Stimulated activated CD4-positive, alpha-beta T cell treated with anti-CD3 and anti-CD28 coated beads, Interleukin-12 subunit alpha, Interleukin-12 subunit beta, amount 100 ng/mL, for 48 hours (primary cell): ENCODE data around the gene STRIP1.
"Not testable (repeated sequence)": the region's sequence is repeated elsewhere in the genome, so short reads cannot be mapped to it uniquely, and the experiment has no call there.

ENCODE experiments used
- DNase-seq, 3 donors: peaks; one replicate each; pipeline ENCODE4 v3.0.0-alpha.2; 2020; ENCODE audit warnings: low read depth in 2 of 3, low spot score in 1 of 3

Gene STRIP1

GRCh38 chr1:110067893-110068645 lies 33.6 kb downstream of the STRIP1 start:
- no peak for DNase-seq

DNA sequence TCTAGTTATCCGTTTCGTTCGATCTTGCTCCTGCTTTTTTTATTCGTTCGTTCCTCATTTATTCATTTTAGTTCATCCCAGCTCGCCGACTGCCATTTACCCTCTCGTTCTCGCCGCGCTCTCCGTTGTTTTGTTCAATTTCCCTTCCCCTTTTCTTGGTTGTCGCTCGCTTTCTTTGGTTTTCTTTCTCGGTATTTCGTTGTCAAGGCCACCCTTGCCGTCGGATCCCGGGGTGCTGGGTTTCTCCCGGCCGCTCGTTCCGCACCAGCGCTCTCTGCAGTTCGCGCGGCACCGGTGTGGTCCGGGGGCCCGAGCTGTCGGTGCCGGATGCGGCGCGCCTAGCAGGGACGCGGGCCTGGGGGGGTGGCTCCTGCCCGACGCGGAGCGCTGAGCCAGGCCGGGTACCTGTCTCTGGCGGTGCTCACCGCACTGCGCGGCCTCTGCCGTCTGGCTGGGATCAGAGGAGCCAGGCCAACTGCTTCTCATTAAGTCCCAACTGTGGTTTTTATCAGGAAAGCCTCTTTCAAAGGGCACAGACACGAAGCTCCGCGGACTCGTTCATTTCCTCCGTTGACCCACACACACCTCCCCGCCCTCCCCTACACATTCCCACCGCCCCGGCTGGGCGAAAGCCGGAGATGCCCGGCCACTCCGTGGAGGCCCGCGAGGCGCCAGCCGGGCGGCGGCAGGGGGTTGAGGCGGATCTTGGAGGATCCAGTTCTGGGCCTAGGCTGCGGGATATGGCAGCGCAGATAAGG lies 34.4 kb downstream of the STRIP1 start:
- DNase-seq = no peak

DNA sequence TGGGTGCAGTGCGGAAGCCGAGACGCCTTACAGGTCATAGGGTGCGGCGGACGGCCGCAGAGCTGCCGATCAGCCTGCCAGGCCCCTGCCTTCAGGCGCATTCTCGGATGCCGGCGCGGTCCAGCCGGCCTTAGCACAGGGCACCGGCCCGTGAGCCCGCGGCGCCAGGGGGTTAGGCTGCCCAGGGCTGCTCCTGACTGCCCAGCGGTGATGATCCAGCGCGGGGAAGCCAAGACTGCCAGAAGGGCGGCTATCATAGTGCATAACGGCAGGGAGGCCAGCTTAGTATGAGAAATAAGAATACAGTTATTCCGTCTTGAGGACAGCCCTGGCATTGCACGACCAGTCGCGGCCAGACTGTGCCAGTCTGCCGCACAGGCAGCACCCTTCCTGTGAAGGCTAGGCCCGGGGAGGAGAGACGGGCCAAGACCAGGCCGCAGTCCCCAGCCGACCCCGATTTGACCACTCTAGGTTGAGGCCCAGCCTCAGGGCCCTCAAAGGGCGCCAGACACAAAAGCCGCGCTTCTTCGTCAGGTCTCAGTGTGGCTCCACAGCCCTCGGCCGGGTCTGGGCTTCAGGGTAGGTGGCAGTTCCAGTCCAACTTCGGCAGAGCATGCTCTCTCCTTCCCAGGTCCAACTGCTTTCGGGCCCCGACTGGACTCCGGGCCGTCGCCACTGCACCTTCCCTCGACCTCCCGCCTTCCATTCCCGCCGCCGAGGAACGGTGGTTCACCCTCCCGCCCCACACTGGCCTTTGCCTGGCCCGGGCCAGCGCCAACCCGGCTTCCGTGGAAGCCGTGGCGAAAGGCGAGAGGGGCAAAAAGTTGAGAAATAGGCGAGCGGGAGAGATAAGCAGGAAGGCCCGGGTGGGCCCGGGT lies 35.2 kb downstream of the STRIP1 start:
- no peak for DNase-seq

DNA sequence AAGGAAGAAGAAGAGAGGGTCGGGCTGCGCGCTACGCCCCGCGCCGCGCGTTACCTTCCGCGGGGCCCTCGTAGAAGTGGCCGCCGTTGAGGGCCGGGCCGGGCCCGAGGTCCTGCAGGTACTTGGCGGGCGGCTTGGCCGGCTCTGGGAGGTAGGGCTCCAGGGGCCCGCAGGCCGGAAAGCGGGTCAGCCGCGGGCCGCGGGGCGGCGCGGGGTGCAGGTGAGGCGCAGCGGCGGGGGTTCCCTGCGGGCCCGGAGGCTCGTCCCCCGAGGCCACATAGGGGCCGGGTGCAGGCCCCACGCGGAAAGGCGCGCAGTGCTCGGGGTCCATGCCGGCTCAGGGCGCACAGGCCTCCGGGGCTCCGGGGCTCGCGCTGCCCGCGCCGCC lies 35.9 kb downstream of the STRIP1 start:
- no peak for DNase-seq

DNA sequence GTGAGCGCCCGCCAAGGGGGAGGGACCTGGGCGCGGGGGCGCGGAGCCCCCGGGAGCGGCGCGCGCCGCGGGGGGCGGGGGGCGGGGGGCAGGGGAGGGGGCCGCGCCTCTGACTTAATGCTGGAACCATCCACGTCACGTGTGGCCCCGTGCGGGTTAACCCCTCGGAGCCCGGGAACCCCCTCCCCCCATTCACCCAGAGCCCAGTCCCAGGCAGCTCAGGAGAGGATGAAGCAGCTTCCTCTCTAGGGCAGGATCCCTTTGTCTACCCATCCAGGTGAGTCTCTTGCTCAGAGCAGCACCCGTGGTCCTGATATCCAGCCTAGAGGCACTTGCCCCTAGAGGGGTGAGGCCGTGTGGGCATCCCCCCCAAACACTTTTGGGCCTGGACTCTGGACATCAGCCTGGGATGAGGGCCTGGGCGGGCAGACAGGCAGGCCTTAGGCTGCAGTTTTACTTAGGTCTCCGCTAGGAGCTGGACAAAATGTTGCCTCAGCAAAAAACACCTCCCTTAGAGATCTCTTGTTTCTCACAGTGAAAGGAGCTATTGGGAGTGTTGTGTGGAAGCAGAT lies 36.3 kb downstream of the STRIP1 start, which contains the start of gene ALX3:
TSS of gene ALX3 (minus strand) at position 2 of the 572 bp plus-strand sequence. CDS start 60 bp downstream, outside the sequence.
- no peak for DNase-seq

DNA sequence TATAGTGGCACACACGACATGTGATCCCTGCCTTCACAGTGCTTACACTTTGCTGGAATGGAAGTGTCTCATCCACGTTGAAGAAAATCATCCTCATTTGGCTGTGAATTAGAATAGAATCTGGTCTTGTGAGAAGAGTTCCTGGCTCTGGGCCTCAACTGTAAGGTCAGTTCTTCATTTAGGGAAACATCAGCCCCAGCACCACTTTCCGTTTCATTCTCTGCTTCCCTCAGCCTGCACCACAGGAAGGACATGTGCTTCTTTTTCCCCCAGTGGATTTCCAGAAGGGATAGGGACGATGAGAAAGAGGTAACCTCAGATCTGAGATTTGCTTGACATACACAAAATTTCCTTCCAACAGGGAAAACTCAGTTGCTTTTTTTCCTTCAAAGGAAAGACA lies 39.7 kb downstream of the STRIP1 start:
- DNase-seq = no peak

GRCh38 chr1:110076789-110077500 lies 42.5 kb downstream of the STRIP1 start:
- DNase-seq = no peak

- DNase-seq = not testable (repeated sequence)
Measured at GRCh38 chr1:110079995-110080394, 45.6 kb downstream of the STRIP1 start.

DNA sequence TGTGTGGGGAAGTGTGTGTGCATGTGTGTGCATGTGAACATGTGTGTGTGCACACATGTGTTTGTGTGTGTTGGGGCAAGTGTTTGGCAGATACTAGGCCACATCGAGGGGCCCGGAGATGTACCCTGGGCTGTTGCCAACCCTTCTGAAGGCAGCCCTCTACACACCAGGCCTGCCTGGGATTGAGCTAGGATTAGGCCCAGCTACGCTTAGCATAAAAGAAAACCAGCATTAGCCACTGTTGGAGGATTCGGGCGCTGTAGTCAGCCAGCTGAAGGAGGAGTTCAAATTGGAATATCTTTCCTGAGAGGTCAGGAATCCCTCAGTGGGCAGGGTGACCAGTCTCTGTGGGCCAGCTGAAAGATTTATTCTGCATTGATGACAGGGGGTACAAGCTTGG lies 46.6 kb downstream of the STRIP1 start:
- no peak for DNase-seq

DNA sequence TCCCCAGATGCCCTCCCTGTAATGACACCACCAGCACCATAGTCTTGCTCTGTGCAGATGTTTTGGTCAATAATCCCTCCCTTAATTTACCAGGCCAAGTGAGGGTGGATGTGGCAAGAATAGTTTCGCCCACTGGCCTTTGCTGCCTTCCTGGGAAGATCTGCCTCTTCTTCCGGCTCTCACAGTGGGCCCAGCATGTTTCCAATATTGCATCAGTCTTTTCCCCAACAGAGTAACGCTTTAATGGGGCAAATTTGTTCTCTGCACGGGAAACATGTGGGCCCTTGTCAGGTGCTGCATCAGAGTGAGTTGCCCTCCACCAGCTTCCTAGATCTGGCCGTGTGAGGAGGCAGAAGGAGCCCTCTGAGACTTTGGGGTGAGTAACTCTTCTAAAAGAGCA lies 48.1 kb downstream of the STRIP1 start:
- DNase-seq = no peak

DNA sequence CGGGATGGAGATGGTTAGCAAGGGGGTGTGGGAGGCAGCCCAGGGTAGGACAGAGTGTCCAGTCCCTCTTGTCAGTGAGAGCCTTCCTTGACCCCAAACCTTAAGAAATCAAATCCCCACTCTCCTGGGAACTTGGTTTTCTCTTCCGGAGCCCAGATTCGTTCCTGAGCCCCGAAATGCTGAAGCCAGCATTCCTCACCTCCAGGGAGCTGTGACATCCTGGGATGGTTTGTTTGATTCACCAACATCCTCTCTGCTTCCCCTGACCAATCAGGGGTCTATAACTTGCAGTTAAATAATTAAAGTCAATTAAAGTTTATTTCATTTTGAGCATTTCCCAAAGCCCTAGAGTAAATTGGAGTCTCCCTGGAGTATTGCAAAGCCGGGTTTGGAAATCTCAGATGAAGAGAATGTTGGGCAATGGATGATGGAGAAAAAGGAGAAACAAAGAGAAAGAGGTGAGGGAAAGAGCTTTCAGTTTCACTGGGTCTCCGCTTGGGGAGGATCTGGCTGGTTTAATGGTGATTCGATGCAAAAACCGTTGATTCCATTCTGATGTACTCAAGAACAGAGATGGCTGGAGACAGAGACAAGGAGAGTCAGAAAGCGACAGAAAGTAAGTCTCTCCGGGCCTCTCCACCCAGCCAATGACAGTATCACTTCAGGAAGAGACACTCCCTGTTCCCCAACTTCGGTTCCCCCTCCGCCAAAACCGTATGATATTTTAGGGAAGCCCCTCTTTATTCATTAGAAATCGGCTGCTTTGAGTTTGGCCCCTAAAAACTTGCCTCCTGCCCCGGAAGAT lies 48.8 kb downstream of the STRIP1 start:
- no peak for DNase-seq

DNA sequence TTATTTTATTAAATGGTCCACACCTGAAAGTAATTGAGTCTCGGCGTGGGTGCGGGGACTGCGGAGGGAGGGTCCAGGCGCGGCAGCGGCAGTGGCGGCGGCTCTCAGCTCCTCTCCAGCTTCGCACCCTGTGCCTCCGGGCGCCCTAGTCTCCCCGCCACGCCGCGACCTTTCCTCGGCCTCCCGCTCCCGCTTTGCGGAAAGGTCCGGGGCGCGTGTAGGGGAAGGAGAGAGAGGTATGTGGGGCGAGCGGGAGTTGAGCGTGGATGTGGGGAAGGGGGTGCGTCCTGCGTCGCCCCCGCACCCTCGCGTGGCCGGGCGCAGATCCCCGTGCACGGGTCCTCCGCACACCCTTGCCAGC lies 49.4 kb downstream of the STRIP1 start:
- DNase-seq = no peak

GRCh38 chr1:110084227-110085078 lies 50.0 kb downstream of the STRIP1 start:
- peak in 1 of 3 donors; percentile 29 for DNase-seq

DNA sequence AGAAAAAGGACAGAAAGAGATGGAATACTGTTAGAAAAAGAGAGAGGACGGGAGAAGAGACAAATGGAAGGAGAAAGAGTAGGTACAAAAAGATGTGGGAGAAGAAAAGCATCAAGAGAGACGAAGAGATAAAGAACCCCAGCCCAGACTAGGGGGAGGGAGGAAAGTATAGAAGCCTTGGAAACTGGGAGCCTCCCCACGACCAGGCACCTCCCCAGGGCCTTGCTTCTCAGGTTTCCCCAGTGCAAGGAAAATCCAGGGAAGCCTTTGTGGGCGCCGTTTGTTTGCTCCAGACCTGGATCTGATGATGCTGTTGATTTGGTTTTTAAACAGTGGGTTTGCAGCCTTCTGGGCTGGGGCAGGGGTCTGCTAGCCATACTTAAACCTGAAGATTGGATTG lies 51.2 kb downstream of the STRIP1 start:
- no peak for DNase-seq

GRCh38 chr1:110086961-110087360 lies 52.5 kb downstream of the STRIP1 start:
- DNase-seq = no peak

DNA sequence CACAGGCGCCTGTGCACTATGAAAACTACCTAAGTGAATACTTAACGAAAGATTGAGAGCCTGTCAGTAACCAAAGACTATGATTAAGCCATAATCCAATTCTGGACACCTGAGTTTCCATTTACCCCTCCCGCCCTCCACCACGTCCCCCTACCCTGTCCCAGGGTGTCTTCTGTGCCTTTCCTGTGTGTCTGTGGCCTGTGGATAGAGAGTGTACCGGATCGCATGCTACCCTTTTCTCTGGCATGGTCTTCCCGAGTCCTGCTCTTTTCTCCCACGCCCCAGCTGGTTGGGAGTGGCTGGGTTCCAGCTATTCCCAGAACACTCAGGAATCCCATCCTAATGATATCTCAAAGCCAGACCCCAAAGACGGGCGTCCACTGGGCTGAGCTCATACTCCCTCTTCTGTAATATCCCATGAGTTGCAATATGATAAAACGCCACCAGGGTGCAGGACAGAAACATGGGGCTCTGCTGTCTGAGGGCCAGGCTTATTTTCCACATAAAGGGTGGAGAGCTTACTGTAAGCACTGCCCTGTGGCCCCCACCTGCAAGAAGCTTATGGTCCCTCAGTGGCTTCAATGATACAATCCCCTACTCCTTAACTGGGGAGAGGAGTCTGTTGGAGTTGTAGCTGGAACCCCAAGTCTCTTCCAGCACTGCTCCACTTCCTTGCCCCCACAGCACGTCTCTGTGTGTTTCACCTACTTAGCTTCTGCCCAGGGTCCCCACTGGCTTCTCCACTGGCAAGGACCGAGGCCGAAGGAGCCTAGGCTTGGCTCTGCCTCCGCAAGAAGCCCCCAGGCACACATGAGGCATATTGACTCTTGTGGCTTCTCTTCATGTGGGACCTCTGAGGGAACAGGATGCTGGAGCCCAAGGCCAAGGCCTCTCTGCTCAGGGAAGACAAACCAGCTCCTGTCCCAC lies 53.7 kb downstream of the STRIP1 start:
- peak in 2 of 3 donors; percentile 26 to 65 for DNase-seq

DNA sequence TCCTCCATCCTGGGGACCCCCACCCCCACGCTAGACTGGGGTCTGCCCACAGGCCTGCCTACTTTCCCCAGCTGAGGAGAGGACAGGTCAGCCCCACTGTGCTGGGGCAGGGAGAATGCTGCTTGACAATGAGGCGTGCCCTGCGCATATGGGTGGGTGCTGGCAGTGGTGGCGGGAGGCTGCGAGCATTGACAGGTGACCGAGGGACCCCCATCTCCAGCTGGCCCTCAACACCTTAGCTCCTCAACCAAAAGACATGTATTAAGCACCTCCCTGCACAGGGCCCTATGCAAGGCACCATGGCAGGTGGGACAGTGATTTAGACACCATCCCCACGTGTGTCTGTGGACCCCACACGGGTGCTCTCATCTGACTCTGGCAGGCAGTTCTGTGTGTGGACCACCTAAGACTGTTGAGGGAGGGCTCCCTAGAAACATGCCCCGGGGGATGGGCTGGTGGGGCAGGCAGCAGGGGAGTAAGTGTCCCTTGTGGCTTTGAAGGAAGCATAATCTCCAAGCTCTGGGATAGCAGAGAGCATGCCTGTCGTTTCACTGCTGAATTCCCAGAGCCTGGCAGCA lies 54.4 kb downstream of the STRIP1 start:
- no peak for DNase-seq
